A673 (cell line): ENCODE measurements around the gene COX20.

Source experiments
- EZH2 ChIP-seq: fragments of 200-600 bp; sonication (generic); IDR thresholded peaks from 2 replicates; pipeline ENCODE4 v1.6.1; 2017; ENCODE audit warnings: borderline replicate concordance, low read depth, mild to moderate bottlenecking, mixed read lengths, antibody characterized with exemption, low read length; ENCODE audit not compliant: poor library complexity, severe bottlenecking
- TF ChIP-seq, protein P1 (sequence below): fragments of 300-800, 200-600 bp; sonication (generic); conservative IDR thresholded peaks from 2 replicates; pipeline ENCODE4 v1.5.1; 2017; ENCODE audit warnings: low read depth, mild to moderate bottlenecking, antibody characterized with exemption, low read length, moderate library complexity, mixed read lengths

DNA sequence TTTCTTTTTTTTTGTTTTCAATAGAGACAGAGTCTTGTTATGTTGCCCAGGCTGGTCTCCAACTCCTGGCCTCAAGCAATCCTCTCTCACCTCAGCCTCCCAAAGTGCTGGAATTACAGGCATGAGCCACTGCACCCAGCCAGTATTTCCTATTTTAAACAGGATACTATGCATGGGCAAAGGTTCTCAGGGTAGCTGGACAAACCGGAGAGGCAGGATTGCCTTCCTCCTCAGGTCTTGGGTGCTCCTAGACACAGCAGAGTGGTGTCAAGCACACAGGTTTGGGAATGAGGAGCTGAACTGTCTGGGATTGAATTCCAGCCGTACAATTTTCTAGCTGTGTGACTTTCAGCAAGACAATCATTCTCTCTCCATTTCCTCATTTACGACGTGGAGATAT lies 51.8 kb downstream of the COX20 start:
- TF ChIP-seq, protein P1, sequence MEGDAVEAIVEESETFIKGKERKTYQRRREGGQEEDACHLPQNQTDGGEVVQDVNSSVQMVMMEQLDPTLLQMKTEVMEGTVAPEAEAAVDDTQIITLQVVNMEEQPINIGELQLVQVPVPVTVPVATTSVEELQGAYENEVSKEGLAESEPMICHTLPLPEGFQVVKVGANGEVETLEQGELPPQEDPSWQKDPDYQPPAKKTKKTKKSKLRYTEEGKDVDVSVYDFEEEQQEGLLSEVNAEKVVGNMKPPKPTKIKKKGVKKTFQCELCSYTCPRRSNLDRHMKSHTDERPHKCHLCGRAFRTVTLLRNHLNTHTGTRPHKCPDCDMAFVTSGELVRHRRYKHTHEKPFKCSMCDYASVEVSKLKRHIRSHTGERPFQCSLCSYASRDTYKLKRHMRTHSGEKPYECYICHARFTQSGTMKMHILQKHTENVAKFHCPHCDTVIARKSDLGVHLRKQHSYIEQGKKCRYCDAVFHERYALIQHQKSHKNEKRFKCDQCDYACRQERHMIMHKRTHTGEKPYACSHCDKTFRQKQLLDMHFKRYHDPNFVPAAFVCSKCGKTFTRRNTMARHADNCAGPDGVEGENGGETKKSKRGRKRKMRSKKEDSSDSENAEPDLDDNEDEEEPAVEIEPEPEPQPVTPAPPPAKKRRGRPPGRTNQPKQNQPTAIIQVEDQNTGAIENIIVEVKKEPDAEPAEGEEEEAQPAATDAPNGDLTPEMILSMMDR, result no peak
- TF ChIP-seq EZH2, result no peak
